ENCODE data around the gene MERTK.
"Not testable (repeated sequence)": the region's sequence is repeated elsewhere in the genome, so short reads cannot be mapped to it uniquely, and the experiment has no call there.

MERTK gene

GRCh38 chr2:111945444-111946293, 47.3 kb downstream of the MERTK start:
- DNase-seq (ENCODE audit: low spot score in 2 of 2) (no peak), ATAC-seq (ENCODE audit: low read depth) (no peak)
- Mint-ChIP-seq H3K27ac (no peak overlapping the region), H3K36me3 (no peaks in the 10 kb centered on the region), H3K9me3 (peaks cover 2% of the 10 kb centered on the region), H3K4me1 (no peaks in the 10 kb centered on the region), H3K27me3 (peaks cover 12% of the 10 kb centered on the region), H3K4me3 (no peak overlapping the region)

DNA sequence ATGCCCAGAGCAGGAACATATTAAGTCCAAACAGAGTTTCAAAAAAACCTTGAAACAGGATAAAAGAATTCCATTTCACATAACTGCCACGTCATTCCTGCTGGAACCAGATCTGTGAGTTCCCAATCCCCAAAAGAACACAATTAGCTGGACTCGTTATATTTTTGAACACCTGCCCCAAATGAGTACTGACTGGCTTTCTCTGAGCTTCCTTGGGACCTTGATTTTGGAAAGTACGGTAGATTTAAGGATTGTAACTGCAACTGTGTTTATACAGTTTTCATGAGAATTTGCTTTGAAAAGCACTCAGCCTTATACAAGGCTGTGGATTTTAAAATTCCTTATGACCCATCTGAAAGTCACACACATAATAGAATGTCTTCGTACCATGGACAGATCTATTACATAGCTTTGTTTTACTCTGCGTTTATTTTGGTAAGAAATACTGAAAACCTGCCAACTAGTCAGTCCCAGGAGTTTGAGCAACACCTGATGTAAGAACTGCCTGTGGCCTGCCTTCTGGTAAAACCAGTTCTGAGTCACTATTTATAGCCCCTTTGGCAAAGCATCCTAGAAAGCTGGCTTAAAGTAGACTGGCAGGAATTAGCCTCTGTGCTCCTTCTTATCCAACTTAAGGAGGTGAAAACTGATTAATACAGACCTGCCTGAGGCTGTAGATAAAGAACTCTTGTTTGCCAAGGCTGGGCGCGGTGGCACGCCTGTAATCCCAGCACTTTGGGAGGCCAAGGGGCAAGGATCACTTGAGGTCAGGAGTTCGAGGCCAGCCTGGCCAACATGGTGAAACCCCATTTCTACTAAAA, 48.1 kb downstream of the MERTK start:
- Mint-ChIP-seq H3K4me3 (no peak overlapping the region), H3K27ac (no peak overlapping the region), H3K9me3 (peaks cover 2% of the 10 kb centered on the region), H3K36me3 (no peaks in the 10 kb centered on the region), H3K27me3 (peaks cover 12% of the 10 kb centered on the region), H3K4me1 (no peaks in the 10 kb centered on the region)
- ATAC-seq (ENCODE audit: low read depth) (no peak), DNase-seq (ENCODE audit: low spot score in 2 of 2) (no peak)

DNA sequence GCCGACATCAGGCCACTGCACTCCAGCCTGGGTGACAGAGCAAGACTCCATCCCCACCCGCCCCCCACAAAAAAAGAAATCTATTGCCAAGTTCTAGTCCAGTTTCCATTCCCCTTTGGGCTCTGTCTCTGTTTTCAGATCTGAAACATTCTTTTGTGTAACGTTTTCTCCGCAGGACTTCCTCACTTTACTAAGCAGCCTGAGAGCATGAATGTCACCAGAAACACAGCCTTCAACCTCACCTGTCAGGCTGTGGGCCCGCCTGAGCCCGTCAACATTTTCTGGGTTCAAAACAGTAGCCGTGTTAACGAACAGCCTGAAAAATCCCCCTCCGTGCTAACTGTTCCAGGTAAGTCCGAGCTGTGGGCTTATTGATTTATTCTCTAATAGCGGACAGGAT, 48.8 kb downstream of the MERTK start:
- no peak overlapping the region for H3K27ac Mint-ChIP-seq
- H3K27me3 Mint-ChIP-seq = peaks cover 8% of the 10 kb centered on the region
- ATAC-seq (ENCODE audit: low read depth) (no peak), DNase-seq (ENCODE audit: low spot score in 2 of 2) (no peak)
- H3K4me3 Mint-ChIP-seq = no peak overlapping the region
- peaks cover 2% of the 10 kb centered on the region for H3K9me3 Mint-ChIP-seq
- no peaks in the 10 kb centered on the region for H3K36me3 Mint-ChIP-seq
- H3K4me1 Mint-ChIP-seq = no peaks in the 10 kb centered on the region

- ATAC-seq (ENCODE audit: low read depth) (no peak), DNase-seq (ENCODE audit: low spot score in 2 of 2) (no peak)
- peaks cover 9% of the 10 kb centered on the region for H3K27me3 Mint-ChIP-seq
- no peaks in the 10 kb centered on the region for H3K36me3 Mint-ChIP-seq
- H3K4me1 Mint-ChIP-seq = no peaks in the 10 kb centered on the region
- H3K4me3 Mint-ChIP-seq = no peak overlapping the region
- no peak overlapping the region for H3K27ac Mint-ChIP-seq
- H3K9me3 Mint-ChIP-seq = peaks cover 2% of the 10 kb centered on the region
Measured at GRCh38 chr2:111948832-111949231, 50.4 kb downstream of the MERTK start.

DNA sequence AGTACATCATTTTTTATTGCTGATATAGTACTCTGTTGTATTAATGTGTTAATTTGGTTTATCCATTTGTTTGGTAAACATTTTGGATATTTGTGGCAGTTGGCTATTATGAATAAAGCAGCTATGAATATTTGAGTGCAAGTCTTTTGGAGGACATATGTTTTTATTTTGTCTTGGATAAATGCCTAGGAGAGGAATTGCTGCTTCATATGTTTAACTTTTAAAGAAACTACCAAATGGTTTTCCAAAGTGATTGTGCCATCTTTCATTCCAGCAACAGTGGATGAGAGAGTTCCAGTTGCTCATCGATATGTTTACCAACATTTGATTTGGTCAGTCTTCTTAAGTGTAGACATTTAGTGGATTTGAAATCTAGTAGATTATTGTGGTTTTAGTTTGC, 51.8 kb downstream of the MERTK start:
- DNase-seq (ENCODE audit: low spot score in 2 of 2) = no peak
- no peak for ATAC-seq (ENCODE audit: low read depth)
- no peak overlapping the region for H3K4me3 Mint-ChIP-seq
- no peaks in the 10 kb centered on the region for H3K4me1 Mint-ChIP-seq
- no peaks in the 10 kb centered on the region for H3K36me3 Mint-ChIP-seq
- H3K9me3 Mint-ChIP-seq = peaks cover 2% of the 10 kb centered on the region
- no peak overlapping the region for H3K27ac Mint-ChIP-seq
- peaks cover 13% of the 10 kb centered on the region for H3K27me3 Mint-ChIP-seq

GRCh38 chr2:111951486-111951885, 53.1 kb downstream of the MERTK start:
- H3K27ac Mint-ChIP-seq = no peak overlapping the region
- H3K27me3 Mint-ChIP-seq = peaks cover 13% of the 10 kb centered on the region
- DNase-seq (ENCODE audit: low spot score in 2 of 2) = no peak
- no peaks in the 10 kb centered on the region for H3K4me1 Mint-ChIP-seq
- no peaks in the 10 kb centered on the region for H3K36me3 Mint-ChIP-seq
- peaks cover 2% of the 10 kb centered on the region for H3K9me3 Mint-ChIP-seq
- no peak for ATAC-seq (ENCODE audit: low read depth)
- no peak overlapping the region for H3K4me3 Mint-ChIP-seq

- no peak overlapping the region for H3K4me3 Mint-ChIP-seq
- ATAC-seq (ENCODE audit: low read depth) = no peak
- H3K9me3 Mint-ChIP-seq = peaks cover 2% of the 10 kb centered on the region
- no peaks in the 10 kb centered on the region for H3K36me3 Mint-ChIP-seq
- H3K27me3 Mint-ChIP-seq = peaks cover 13% of the 10 kb centered on the region
- H3K4me1 Mint-ChIP-seq = no peaks in the 10 kb centered on the region
- no peak overlapping the region for H3K27ac Mint-ChIP-seq
- no peak for DNase-seq (ENCODE audit: low spot score in 2 of 2)
Measured at GRCh38 chr2:111952871-111953452, 54.6 kb downstream of the MERTK start.

DNA sequence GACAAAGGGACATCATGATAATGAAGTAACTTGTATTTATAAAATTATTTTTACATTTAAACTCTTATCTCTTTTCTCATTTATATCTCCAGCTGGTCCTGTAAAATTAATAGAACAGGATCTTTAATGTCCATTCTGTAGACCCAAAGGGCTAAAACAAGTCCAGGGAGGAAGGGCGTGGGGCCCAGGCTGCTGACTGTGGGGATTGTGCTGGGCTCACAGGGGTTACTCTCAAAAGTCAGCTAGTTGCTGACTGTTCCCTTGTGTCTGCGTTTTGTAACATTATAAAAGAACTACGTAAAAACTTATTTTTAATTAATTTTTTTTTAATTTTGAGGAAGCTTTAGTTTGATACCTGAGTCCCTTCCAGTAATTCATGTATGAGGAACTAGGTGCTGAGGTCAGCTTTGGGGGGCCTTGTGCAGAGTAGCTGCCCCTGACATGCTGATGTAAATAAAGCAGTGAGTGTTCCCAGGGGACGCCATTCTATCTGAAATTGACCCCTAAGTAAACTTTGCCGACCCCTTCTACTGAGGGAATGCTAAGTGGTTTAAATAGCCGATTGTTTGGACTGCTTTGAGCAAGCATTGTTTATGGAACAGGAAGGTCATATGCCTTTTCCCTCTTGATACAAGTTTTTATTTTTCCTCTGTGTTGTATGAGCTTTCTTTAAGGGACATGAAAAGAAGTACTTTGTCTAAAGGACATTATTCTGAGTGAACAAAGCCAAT, 56.4 kb downstream of the MERTK start:
- Mint-ChIP-seq H3K27ac (no peak overlapping the region), H3K4me3 (no peak overlapping the region), H3K27me3 (peaks cover 9% of the 10 kb centered on the region), H3K36me3 (no peaks in the 10 kb centered on the region), H3K9me3 (no peaks in the 10 kb centered on the region), H3K4me1 (no peaks in the 10 kb centered on the region)
- ATAC-seq (ENCODE audit: low read depth) = no peak
- DNase-seq (ENCODE audit: low spot score in 2 of 2) = no peak

GRCh38 chr2:111957872-111958354, 59.5 kb downstream of the MERTK start:
- no peaks in the 10 kb centered on the region for H3K4me1 Mint-ChIP-seq
- H3K27ac Mint-ChIP-seq = no peak overlapping the region
- H3K36me3 Mint-ChIP-seq = no peaks in the 10 kb centered on the region
- no peaks in the 10 kb centered on the region for H3K9me3 Mint-ChIP-seq
- H3K4me3 Mint-ChIP-seq = no peak overlapping the region
- DNase-seq (ENCODE audit: low spot score in 2 of 2) = no peak
- H3K27me3 Mint-ChIP-seq = peaks cover 9% of the 10 kb centered on the region
- ATAC-seq (ENCODE audit: low read depth) = no peak

DNA sequence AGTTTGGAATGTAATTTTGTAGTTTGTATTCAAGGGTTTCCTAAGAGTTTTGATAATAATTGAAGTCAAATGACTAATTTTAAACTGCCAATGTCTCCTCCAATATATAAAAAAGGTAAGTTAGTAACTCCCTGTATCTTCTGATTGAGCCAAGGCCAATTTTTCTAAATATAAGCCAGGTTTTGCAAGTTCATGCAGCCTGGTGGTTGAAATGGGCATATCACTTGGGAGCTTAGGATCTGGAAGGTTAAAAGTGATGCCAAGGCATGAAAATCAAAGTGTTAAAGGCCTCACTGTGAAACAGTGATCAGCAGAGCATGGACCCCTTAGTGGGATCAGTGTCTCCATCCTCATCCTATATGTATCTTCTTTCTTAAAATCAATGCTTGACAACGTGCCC, 60.5 kb downstream of the MERTK start:
- Mint-ChIP-seq H3K4me1 (no peaks in the 10 kb centered on the region), H3K27ac (no peak overlapping the region), H3K9me3 (no peaks in the 10 kb centered on the region), H3K27me3 (peaks cover 6% of the 10 kb centered on the region), H3K36me3 (no peaks in the 10 kb centered on the region), H3K4me3 (no peak overlapping the region)
- ATAC-seq (ENCODE audit: low read depth) = no peak
- no peak for DNase-seq (ENCODE audit: low spot score in 2 of 2)

- no peak for ATAC-seq (ENCODE audit: low read depth)
- no peaks in the 10 kb centered on the region for H3K36me3 Mint-ChIP-seq
- no peak for DNase-seq (ENCODE audit: low spot score in 2 of 2)
- peaks cover 2% of the 10 kb centered on the region for H3K27me3 Mint-ChIP-seq
- H3K4me1 Mint-ChIP-seq = no peaks in the 10 kb centered on the region
- H3K9me3 Mint-ChIP-seq = no peaks in the 10 kb centered on the region
- no peak overlapping the region for H3K27ac Mint-ChIP-seq
- no peak overlapping the region for H3K4me3 Mint-ChIP-seq
Measured at GRCh38 chr2:111961663-111962062, 63.3 kb downstream of the MERTK start.

DNA sequence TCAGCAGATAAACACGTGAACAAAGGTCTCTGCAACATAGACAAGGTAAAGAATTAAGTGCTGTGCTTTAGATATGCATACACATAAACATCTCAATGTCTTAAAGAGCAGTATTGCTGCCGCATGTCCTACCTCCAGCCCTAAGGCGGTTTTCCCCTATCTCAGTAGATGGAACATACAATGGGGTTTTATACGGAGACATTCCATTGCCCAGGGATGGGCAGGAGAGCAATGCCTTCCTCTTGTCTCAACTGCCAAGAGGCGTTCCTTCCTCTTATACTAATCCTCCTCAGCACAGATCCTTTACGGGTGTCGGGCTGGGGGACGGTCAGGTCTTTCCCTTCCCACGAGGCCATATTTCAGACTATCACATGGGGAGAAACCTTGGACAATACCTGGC, 64.7 kb downstream of the MERTK start:
- not testable (repeated sequence) for DNase-seq (ENCODE audit: low spot score in 2 of 2); H3K27ac Mint-ChIP-seq; H3K4me1 Mint-ChIP-seq; ATAC-seq (ENCODE audit: low read depth); H3K27me3 Mint-ChIP-seq; H3K9me3 Mint-ChIP-seq; H3K36me3 Mint-ChIP-seq; H3K4me3 Mint-ChIP-seq

- not testable (repeated sequence) for H3K9me3 Mint-ChIP-seq; H3K36me3 Mint-ChIP-seq; H3K4me3 Mint-ChIP-seq; H3K27me3 Mint-ChIP-seq; ATAC-seq (ENCODE audit: low read depth); H3K27ac Mint-ChIP-seq; H3K4me1 Mint-ChIP-seq; DNase-seq (ENCODE audit: low spot score in 2 of 2)
Measured at GRCh38 chr2:111963508-111963907, 65.1 kb downstream of the MERTK start.

- H3K4me3 Mint-ChIP-seq = no peak overlapping the region
- no peaks in the 10 kb centered on the region for H3K9me3 Mint-ChIP-seq
- ATAC-seq (ENCODE audit: low read depth) = no peak
- no peaks in the 10 kb centered on the region for H3K36me3 Mint-ChIP-seq
- no peaks in the 10 kb centered on the region for H3K4me1 Mint-ChIP-seq
- peaks cover 5% of the 10 kb centered on the region for H3K27me3 Mint-ChIP-seq
- no peak overlapping the region for H3K27ac Mint-ChIP-seq
- no peak for DNase-seq (ENCODE audit: low spot score in 2 of 2)
Measured at GRCh38 chr2:111965062-111965461, 66.7 kb downstream of the MERTK start.

Data from memory B cell (primary cell).